BE2C (cell line): ENCODE results near the gene MN1.

Source experiments
- DNase-seq: peaks from one replicate; pipeline ENCODE4 v3.0.0-alpha.2; 2020
- H3K27me3 ChIP-seq: fragments of 250-450 bp; sonication (Bioruptor Pico); 2 replicates; pipeline ENCODE4 v1.5.1; 2020; ENCODE audit warnings: mild to moderate bottlenecking
- H3K36me3 ChIP-seq: fragments of 250-450 bp; sonication (Bioruptor Pico); 2 replicates; pipeline ENCODE4 v1.5.1; 2020; ENCODE audit warnings: mild to moderate bottlenecking
- H3K4me1 ChIP-seq: fragments of 250-450 bp; sonication (Bioruptor Pico); 2 replicates; pipeline ENCODE4 v1.5.1; 2020
- H3K4me3 ChIP-seq: 2 replicates; pipeline ENCODE4 v1.5.1; 2011; ENCODE audit warnings: low read depth, low read length
- H3K9me3 ChIP-seq: fragments of 250-450 bp; sonication (Bioruptor Pico); 2 replicates; pipeline ENCODE4 v1.5.1; 2020
- TF ChIP-seq, protein P1 (sequence below): IDR thresholded peaks from 2 replicates; pipeline ENCODE4 v1.5.1; 2012; ENCODE audit warnings: mild to moderate bottlenecking, low read depth, low read length

Gene MN1

DNA sequence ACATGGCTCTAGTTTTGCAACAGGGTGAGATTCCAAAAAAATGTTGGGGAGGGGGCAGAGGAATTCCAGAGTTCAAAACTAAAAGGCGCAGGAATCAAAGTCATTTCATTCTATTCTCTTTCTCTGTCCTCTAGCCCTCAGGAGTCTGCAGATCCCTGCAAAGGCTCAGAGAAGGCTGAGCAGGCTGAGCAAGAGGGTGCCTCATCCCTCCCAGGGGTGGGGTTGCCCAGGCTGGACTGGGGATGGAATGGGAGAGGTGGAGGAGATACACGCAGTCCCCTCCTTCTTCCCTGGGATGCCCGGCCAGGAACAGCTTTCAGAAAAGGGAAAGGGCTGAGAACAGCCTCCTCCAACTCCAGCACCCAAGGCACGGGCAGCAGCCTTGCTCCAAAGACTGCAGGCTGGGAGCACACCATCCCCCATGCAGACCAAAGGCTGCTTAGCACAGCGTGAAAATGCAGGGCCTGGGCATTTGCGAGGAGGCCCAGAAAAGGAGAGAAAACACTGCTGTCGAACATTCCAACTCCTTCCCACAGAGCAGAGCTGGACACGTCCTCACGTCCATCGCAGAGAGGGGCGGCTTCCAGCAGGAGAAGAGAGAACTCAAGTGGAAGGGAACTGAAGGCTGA is 51.8 kb downstream of the MN1 start:
- TF ChIP-seq, protein P1, sequence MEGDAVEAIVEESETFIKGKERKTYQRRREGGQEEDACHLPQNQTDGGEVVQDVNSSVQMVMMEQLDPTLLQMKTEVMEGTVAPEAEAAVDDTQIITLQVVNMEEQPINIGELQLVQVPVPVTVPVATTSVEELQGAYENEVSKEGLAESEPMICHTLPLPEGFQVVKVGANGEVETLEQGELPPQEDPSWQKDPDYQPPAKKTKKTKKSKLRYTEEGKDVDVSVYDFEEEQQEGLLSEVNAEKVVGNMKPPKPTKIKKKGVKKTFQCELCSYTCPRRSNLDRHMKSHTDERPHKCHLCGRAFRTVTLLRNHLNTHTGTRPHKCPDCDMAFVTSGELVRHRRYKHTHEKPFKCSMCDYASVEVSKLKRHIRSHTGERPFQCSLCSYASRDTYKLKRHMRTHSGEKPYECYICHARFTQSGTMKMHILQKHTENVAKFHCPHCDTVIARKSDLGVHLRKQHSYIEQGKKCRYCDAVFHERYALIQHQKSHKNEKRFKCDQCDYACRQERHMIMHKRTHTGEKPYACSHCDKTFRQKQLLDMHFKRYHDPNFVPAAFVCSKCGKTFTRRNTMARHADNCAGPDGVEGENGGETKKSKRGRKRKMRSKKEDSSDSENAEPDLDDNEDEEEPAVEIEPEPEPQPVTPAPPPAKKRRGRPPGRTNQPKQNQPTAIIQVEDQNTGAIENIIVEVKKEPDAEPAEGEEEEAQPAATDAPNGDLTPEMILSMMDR: no peak
- DNase-seq: no peak
- H3K4me1 ChIP-seq: no peaks in the 10 kb centered on the region

DNA sequence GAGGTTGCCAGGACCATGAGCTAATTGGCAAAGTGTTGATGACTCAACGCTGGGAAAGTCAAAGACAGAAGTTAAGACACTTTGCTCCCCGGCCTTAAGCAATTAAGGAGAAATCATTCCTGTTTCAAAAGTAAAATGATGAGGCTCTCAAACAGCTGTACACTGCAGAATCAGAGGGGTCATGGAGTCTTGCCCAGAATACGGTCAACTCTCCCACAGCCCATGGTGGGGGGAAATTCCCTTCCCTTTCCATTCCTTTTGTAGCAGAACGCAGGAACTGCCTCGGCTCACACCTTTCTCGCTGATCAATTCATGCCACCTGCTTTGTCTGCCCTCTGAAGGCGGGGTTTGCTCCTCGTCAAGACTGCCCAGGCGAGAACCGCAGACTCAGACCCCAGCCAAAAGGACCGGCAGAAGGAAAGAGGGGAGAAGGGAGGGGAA is 52.8 kb downstream of the MN1 start:
- TF ChIP-seq, protein P1: no peak
- peaks cover 13% of the 10 kb centered on the region for H3K27me3 ChIP-seq
- no peak overlapping the region for H3K4me3 ChIP-seq
- H3K4me1 ChIP-seq: no peaks in the 10 kb centered on the region
- no peaks in the 10 kb centered on the region for H3K9me3 ChIP-seq
- no peak for DNase-seq
- no peaks in the 10 kb centered on the region for H3K36me3 ChIP-seq

More for the DNA sequence above, 51.8 kb downstream of the MN1 start:
- Histone ChIP-seq H3K27me3 (peaks cover 13% of the 10 kb centered on the region), H3K4me3 (no peak overlapping the region), H3K9me3 (no peaks in the 10 kb centered on the region), H3K36me3 (no peaks in the 10 kb centered on the region)

DNA sequence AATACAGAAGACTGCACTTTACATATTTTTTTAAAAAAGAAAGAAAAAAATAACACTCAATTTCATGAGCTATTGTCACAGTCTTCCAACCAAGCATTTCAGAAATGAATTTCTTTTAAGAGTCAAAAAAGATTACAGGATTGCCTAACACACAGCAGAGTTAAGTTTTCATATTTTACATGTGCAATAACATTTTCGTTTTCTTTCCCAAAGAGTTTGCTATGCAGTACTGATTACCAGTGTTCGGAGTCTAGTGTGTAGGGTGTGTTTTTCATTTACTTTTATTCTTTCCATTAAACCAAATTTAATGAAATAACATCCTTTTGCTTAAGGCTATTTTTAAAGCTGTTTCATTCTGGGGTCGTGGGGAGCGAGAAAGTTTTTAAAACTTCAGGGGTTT is 53.2 kb downstream of the MN1 start:
- Histone ChIP-seq H3K4me3 (no peak overlapping the region), H3K27me3 (peaks cover 13% of the 10 kb centered on the region), H3K4me1 (no peaks in the 10 kb centered on the region), H3K36me3 (no peaks in the 10 kb centered on the region), H3K9me3 (no peaks in the 10 kb centered on the region)
- TF ChIP-seq, protein P1: no peak
- no peak for DNase-seq

DNA sequence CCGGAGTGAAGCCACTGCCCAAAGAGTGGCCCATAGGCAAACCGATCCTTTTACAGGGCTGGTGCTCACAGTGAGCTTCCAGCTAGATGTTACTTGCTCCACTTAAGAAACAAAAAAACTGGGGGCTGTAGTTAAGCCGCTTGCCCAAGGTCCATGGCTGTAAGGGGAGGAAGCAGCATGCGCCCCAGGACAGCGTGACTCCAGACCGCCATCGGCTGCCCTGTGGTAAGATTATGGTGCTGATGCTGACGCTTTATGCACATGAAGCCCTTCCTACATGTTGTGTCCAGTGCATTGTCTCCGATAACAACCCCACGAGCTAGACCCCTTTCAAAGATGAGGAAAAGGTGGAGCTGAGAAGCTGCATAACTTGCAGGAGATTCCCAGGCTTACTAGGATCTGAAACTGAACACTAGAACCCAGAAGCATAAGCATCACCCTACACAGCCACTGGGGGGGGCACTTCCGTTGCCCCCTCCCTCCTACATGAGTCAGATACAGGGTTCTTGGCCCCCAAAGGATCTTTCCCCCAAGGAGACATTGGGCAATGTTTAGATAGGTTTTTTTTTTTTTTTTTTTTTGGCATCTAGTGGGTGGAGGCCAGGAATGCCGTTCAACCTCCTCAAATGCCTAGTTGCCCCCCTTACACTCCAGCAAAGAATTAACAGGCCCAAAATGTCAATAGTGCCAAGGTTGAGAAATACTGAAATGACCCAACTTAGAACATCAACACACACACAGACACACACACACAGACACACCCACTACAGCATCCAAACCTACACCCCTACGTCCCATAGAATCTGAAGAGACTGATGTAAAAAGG is 53.9 kb downstream of the MN1 start:
- H3K36me3 ChIP-seq: no peaks in the 10 kb centered on the region
- DNase-seq: no peak
- TF ChIP-seq, protein P1: peak; percentile 36
- no peaks in the 10 kb centered on the region for H3K9me3 ChIP-seq
- no peak overlapping the region for H3K4me3 ChIP-seq
- H3K27me3 ChIP-seq: peaks cover 13% of the 10 kb centered on the region
- no peaks in the 10 kb centered on the region for H3K4me1 ChIP-seq

DNA sequence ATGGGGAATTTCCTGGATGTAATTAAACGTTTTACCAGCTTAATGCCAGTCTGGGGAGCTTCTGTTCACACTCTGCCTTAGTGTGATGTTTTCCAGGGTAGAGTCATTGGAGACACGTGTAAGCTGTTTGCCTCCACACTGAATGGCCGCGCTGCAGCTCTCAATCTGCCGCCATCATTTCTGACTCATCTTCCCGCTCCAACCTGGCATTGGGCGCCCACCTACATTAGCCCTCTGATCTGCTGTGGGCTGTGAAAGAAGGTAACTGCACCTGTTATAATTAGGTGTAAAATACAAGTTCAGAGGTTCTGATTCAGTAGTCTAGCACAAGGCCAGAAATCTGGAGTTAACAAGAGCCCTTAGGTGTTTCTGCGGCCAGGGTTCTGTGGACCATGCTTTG is 54.6 kb downstream of the MN1 start:
- Histone ChIP-seq H3K4me1 (no peaks in the 10 kb centered on the region), H3K9me3 (no peaks in the 10 kb centered on the region), H3K36me3 (no peaks in the 10 kb centered on the region), H3K4me3 (no peak overlapping the region), H3K27me3 (peaks cover 13% of the 10 kb centered on the region)
- no peak for DNase-seq
- TF ChIP-seq, protein P1: no peak

DNA sequence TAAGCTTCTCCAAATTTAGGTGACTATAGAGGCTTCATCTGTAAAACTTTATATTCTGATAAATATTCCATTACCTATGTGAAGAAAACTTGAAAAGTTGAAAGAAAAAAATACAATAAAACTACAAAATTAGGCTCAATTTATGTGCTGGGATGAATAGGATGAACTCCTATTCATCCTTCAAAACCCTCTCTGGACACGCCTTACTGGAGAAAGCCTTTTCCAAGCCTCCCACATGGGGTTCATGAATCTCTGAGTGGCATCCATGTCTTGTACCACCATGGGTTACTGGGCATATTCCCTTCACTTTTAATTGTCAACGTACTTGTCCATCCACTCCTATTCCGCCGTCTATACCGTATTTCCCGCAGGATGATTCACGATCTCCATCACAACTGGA is 55.7 kb downstream of the MN1 start:
- H3K4me1 ChIP-seq: no peaks in the 10 kb centered on the region
- no peaks in the 10 kb centered on the region for H3K36me3 ChIP-seq
- TF ChIP-seq, protein P1: no peak
- H3K4me3 ChIP-seq: no peak overlapping the region
- no peaks in the 10 kb centered on the region for H3K9me3 ChIP-seq
- no peak for DNase-seq
- peaks cover 13% of the 10 kb centered on the region for H3K27me3 ChIP-seq
